NCI-H446 treated with DMSO at 0.1 percent for 48 hours (cell line): ENCODE results near the gene GPHN.

Source experiments
- DNase-seq: peaks from one replicate; lab custom pipeline; 2025; lab: John Stamatoyannopoulos, UW

The GPHN gene

GRCh38 chr14:66601932-66602578 is 94.1 kb downstream of the GPHN start:
- DNase-seq = no peak

- DNase-seq = no peak
Observed at GRCh38 chr14:66603945-66604344, 96.0 kb downstream of the GPHN start.

DNA sequence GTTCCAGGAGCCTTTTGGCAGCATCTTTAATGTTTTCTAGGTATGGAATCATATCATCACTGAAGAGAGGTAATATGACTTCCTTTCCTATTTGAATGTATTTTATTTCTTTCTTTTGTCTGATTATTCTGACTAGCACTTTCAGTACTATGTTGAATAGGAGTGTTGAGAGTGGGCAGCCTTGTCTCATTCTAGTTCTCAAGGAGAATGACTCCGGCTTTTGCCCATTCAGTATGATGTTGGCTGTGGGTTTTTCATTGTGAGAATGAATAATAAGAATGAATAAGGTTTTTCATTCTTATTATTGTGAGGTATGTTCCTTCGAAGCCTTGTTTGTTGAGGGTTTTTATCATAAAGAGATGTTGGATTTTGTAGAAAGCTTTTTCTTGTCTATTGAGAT is 98.9 kb downstream of the GPHN start:
- DNase-seq = no peak

DNA sequence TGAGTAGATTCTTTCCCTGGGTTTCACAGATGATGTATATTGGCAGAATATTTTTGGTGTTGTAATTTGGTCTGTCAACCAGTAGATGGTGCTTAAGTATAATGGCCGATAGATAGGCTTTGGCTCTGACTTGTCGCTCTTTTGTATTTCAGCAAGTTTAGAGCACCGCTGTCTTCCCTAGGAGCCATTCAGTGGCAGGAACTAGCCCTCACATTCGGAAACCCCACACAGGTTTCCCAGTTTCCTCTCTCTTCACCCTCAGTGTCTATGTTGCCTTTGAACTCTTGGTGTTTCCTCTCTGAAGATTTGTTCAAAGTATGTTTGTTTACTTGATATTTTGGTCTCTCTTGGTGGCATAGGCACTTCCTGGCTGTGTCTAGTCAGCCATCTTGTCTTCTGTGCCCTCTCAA is 102.2 kb downstream of the GPHN start:
- no peak for DNase-seq

- DNase-seq = no peak
Observed at GRCh38 chr14:66613344-66613743, 105.4 kb downstream of the GPHN start.

GRCh38 chr14:66619952-66620351 is 112.0 kb downstream of the GPHN start:
- DNase-seq = no peak

- DNase-seq = no peak
Observed at GRCh38 chr14:66623838-66624237, 115.9 kb downstream of the GPHN start.

- DNase-seq = peak; percentile 73
Observed at GRCh38 chr14:66624336-66624937, 116.5 kb downstream of the GPHN start.

DNA sequence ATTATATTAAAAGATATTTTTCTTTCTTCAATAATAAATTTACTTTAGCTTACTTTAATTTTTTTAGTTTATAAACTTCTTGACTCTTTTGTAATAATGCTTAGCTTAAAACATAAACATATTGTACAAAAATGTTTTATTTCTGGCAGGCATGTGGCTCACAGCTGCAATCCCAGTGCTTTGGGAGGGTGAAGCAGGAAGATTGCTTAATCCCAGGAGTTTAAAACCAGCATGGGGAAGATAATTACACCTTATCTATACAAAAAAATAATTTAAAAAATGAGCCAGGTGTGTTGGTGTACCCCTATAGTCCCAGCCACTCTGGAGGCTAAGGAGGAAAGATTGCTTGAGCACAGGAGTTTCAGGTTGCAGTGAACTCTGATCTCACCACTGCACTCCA is 120.7 kb downstream of the GPHN start:
- DNase-seq = no peak

DNA sequence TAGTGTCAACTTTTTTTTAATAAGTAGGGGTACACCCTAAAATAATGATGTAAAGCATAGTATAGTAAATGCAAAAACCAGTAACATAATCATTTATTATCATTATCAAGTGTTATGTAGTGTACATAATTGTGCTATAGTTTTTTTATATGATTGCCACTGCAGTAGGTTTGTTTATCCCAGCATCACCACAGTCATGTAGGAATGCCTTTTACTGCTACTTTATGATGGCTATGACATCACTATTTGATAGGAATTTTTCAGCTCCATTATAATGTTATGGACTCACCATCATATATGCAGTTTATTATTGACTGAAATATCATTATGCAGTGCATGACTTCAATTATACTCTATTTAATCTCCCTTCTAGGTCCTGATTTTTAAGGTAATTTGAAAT is 121.6 kb downstream of the GPHN start:
- DNase-seq = no peak

DNA sequence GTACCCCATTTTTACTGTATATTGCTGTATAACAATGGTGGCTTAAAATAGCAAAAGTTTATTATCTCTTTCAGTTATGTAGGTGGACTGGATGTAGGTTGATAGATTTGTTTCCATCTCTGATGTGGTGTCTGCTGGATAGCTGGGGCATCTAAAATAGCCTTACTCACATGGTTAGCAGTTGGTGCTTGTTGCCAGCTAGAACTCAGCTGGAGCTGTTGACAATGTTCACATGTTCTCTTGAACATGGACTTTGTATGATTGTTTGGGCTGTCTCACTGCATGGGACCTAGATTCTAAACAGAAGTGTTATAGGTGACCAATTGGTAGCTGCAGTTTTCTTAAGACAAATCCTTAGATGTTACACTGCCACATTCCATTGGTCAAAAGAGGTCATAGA is 126.9 kb downstream of the GPHN start:
- no peak for DNase-seq

DNA sequence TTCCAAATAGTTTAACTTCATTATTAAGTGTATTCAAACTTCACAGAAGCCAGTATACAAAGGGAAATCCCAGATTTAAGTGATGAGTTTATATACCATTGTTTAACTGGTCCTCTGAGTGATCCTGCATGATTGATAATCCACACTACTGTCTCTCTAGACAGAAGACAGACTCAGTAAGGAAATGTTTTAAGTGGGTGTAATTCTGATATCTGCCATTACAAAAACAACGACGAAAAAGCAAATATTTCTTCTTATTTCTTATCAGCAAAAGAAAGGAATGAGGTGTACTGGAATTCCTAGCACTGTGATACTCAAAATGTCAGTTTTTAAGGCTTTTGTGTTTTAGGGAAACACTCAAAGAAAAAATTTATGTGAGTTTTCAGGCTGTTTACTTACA is 127.5 kb downstream of the GPHN start:
- DNase-seq = no peak

DNA sequence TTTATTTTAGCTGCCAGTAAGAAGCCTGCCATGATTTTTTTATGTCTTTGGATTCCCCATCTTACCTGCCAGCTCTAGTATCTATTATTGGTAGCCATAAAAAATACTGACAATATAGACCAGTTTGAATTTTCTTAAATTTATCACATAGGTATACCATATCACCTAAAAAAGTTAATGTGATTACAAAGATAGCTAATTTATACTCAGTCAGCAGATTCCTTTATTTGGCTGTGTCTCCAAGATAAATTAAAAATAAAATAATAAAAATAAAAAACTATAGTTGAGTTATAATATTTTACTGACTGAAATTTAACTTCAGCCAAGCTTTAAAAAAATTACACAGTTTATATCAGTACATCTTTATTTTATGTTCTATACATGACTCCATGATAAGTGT is 128.3 kb downstream of the GPHN start:
- DNase-seq = no peak

DNA sequence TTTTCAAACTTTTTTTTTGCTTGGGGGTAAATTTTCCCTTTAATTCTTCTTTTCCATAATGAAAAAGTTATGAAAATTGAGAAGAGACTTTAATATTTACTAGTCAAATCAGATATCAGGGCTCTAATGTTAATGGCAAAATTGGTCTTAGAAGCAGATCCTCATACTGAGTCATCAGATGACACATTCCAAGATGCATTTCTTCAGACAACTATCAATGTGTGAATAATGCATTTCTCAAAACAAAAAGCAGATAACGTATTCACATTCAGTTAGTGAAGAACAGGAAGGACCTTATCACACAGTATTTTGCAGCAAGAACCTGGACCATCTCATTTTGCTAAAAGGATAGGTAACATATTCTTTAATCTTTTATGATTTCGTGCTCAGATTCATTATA is 130.7 kb downstream of the GPHN start:
- no peak for DNase-seq

- DNase-seq = no peak
Observed at GRCh38 chr14:66641861-66642635, 134.1 kb downstream of the GPHN start.

DNA sequence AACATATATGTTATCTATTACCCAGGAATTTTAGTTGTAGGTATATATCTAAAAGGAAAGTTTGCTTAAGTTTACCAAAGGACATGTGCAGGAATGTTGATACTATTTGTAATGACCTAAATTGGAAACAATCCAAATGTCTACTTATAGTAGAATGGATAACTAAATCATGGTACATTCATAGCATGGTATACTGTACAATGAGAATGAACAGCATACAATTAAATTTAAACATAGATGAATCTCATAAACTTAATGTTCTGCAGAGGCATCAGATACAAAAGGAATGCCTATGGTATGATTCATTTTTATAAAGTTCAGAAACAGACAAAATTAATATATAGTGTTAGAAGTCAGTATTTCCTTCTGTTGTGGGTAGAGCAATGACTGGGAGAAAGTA is 135.4 kb downstream of the GPHN start:
- no peak for DNase-seq

DNA sequence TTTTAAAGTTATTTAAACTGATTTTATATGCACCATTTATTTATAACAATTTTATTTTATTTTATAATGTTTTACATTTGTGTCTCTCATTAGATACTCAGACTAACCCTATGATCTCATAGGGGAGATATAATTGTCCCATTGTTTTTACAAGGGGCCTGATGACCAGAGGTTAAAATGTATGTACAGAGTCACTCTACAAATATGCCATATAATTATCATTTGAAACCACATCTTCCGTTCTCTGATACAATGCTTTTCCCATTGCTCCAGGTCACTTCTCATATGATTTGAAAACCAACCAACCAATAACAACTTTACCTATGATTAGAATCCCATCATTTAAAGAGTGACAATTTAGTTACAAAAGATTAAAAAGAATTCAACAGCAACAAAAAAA is 137.8 kb downstream of the GPHN start:
- no peak for DNase-seq

- no peak for DNase-seq
Observed at GRCh38 chr14:66649498-66649897, 141.6 kb downstream of the GPHN start.

DNA sequence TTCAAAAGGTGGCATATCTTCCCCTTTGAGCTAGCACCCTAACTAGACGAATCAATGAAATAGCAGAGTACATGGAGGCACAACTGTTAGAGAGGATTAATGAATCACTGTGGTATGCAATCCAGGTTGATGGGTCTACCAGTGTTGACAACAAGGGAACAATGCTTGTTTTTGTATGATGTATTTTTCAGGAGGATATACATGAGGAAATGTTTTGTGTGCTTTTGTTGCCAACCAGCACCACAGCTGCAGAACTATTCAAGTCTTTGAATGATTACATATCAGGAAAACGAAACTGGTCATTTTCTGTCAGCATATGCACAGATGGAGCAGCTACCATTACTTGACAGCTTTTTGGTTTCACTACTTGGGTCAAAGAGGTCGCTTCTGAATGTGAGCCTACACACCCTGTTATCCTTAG is 142.6 kb downstream of the GPHN start:
- no peak for DNase-seq

DNA sequence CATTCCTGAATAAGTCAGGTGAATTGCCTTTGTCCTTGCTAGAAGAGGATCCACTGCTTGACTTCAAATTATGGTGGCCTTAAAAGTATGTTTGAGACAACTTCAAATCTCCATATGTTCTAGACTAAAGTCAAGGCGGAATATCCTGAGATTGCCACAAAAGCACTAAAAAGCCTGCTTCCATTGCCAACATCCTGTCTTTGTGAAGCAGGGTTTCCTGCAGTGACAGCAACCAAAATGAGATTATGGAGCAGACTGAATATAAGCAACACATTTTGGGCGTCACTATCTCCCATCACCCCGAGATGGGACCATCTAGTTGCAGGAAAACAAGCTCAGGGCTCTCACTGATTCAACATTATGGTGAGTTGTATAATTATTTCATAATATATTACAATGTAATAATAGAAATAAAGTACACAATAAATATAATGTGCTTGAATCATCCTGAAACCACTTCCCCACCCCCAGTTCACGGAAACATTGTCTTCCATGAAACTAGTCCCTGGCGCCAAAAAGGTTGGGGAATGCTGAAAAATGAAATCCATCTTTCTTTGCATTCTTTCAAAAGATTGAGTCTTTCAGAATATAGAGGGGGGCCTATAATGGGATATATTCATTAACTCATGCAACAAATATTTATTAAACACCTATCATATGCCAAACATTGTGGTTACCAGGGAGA is 143.7 kb downstream of the GPHN start:
- no peak for DNase-seq

- DNase-seq = no peak
Observed at GRCh38 chr14:66652525-66653106, 144.7 kb downstream of the GPHN start.

DNA sequence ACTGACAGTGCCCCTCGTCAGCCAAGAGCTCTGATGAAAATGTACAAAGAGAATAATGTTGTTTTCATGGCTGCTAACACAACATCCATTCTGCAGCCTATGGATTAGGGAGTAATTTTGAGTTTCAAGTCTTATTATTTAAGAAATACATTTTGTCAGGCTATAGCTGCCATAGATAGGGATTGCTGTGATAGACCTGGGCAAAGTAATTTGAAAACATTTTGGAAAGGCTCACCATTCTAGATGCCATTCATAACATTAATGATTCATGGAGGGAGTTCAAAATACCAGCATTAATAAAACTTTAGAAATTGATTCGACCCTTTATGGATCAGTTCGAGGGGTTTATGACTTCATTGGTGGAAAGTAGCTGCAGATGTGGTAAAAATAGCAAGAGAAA is 149.8 kb downstream of the GPHN start:
- DNase-seq = no peak
